Skeletal muscle satellite cell (primary cell): Measurements from ENCODE around the gene CD226.

Source experiments
- H3K27me3 ChIP-seq: 2 replicates; pipeline ENCODE4 v1.7.0; 2013; ENCODE audit warnings: low read length; ENCODE audit not compliant: control insufficient read depth, insufficient read depth
- H3K36me3 ChIP-seq: 2 replicates; pipeline ENCODE4 v1.7.0; 2013; ENCODE audit warnings: mild to moderate bottlenecking, control low read depth, low read length; ENCODE audit not compliant: insufficient read depth
- H3K4me1 ChIP-seq: 2 replicates; pipeline ENCODE4 v1.7.0; 2013; ENCODE audit warnings: low read length; ENCODE audit not compliant: control insufficient read depth, insufficient read depth
- H3K4me2 ChIP-seq: 2 replicates; pipeline ENCODE4 v1.7.0; 2013; ENCODE audit warnings: mild to moderate bottlenecking, low read length
- H3K4me3 ChIP-seq: 2 replicates; pipeline ENCODE4 v1.7.0; 2013; ENCODE audit warnings: low read length
- H3K9ac ChIP-seq: 2 replicates; pipeline ENCODE4 v1.7.0; 2013; ENCODE audit warnings: mild to moderate bottlenecking, low read depth, low read length, moderate library complexity
- H3K9me3 ChIP-seq: replicated peaks from 2 replicates; pipeline ENCODE4 v1.7.0; 2013; ENCODE audit warnings: mild to moderate bottlenecking, control low read depth, low read length

The CD226 gene

DNA sequence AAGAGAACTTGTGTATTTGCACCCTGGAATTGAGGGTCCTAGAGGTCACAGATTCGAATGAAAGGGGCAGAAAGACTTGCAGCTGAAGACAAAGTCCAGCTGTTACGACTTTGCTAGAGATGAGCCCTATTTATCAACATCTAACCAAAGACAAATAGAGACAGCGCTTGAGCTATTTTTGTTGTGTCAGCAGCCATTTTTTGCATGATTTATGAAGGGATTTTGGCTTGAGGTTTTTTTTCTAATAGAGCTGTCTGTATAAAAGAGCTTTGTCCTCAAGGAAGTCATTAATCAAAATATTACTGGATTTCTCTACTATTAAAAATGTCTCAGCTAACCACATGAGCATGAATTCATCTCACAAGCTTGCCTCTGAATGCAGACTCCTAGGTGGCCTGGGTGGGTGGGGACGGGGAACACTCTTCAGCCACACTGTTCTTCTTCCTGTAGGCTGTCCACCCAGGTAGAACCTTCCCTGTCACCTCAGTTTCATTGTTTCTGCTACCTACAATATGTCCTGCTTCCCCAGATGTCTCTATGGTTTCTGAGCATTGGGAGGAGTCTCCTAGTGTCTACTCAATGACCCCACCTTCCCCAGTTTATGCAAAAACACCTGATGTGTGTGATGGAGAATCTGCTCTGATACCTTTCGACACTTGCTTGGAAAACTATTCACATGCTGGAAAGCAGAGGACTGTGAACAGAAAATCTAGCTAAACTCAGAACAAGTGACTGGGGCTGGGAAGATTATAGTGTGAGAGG, 7.2 kb upstream of the CD226 start:
- Histone ChIP-seq H3K9me3 (no peaks in the 10 kb centered on the region), H3K4me1 (peaks cover 5% of the 10 kb centered on the region), H3K9ac (no peak overlapping the region), H3K27me3 (no peaks in the 10 kb centered on the region), H3K4me2 (no peak overlapping the region), H3K4me3 (no peak overlapping the region), H3K36me3 (no peaks in the 10 kb centered on the region)

DNA sequence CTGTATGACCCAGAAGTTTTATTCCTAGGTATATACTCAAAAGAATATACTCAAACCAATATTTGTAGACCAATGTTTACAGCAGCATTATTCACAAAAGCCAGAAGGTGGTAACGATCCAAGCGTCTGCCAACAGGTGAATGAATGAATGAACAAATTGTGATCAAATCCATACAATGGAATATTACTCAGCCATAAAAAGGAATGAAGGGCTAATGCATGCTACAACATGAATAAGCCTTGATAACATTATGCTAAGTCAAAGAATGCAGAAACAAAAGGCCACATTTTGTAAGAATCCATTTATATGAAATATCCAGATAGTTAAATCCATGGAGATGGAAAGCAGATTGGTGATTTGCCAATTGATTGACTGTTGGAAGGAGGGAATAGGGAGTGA, 5.5 kb upstream of the CD226 start:
- Histone ChIP-seq H3K9ac (no peak overlapping the region), H3K4me3 (no peak overlapping the region), H3K27me3 (no peaks in the 10 kb centered on the region), H3K4me2 (no peak overlapping the region), H3K36me3 (no peaks in the 10 kb centered on the region), H3K4me1 (peaks cover 8% of the 10 kb centered on the region), H3K9me3 (no peaks in the 10 kb centered on the region)

DNA sequence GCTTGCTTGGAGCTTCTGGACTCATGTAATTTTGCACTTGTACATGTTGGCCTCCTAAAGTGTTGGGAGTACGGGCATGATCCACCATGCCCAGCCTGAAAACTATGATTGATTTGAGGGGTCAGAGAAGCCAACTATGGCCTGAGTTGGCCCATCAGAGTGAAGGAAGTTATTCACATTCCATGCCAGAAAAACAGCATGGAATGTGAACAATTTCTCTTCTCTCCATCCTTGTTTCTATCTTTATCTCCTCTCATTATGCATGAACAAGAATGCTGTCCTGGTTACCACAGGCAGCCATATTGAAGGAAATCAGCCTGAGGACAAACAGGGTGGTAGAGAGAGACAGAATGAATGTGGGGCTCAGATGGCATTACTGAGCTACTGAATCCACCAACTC, 3.5 kb upstream of the CD226 start:
- H3K4me2 ChIP-seq, result no peak overlapping the region
- no peaks in the 10 kb centered on the region for H3K36me3 ChIP-seq
- H3K9ac ChIP-seq, result no peak overlapping the region
- peaks cover 8% of the 10 kb centered on the region for H3K4me1 ChIP-seq
- H3K4me3 ChIP-seq, result no peak overlapping the region
- no peaks in the 10 kb centered on the region for H3K27me3 ChIP-seq
- H3K9me3 ChIP-seq, result no peaks in the 10 kb centered on the region

DNA sequence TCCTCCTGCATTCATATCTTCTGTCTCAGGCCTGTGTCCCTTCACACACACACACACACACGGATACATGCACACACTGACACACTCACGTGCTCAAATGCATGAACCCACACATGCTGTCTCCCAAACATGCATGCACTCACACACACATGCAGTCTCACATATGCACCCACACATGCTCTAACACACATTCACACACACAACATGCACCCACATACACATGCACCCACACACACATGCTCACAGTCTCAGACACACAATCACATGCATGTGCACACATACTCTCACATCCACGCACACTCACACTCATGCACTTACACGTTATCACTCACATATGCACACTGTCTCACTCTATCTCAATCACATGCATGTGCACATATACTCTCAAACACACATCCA, 1.9 kb upstream of the CD226 start:
- Histone ChIP-seq H3K36me3 (no peaks in the 10 kb centered on the region), H3K4me2 (peak overlapping the region; percentile 64), H3K9ac (no peak overlapping the region), H3K4me3 (no peak overlapping the region), H3K4me1 (peaks cover 8% of the 10 kb centered on the region), H3K27me3 (no peaks in the 10 kb centered on the region), H3K9me3 (no peaks in the 10 kb centered on the region)

DNA sequence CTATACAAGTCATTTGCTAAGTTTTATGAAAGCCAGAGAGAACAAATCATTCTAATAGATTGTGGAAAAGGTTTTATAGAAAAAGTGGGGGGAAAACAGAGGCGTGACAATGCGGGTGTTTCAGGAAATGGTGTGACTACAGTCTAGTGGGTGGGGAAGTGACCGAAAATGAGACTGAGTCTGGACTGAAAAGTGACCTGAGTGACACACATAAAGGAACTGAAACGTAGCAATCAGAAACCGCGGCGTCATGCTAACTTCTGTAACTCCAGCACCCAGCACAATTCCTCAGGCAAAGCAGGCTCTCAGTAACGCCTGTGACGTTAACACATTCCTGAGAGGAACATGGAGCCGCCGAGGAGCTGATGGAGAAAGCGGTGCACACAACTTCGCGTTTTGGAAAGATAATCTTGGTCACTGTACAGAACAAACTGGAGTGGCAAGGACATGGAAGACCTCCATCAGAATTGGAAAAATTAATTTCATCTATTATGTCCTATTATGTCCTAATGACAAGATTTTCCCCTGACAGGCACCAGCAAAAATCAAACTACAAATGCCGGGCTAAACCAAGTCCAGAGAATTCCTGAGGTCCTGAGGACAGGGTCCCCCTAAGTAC, 1.4 kb upstream of the CD226 start:
- Histone ChIP-seq H3K9me3 (no peaks in the 10 kb centered on the region), H3K9ac (no peak overlapping the region), H3K36me3 (no peaks in the 10 kb centered on the region), H3K27me3 (no peaks in the 10 kb centered on the region), H3K4me2 (peak overlapping the region; percentile 64), H3K4me1 (peaks cover 8% of the 10 kb centered on the region), H3K4me3 (peak overlapping the region; percentile 17)

DNA sequence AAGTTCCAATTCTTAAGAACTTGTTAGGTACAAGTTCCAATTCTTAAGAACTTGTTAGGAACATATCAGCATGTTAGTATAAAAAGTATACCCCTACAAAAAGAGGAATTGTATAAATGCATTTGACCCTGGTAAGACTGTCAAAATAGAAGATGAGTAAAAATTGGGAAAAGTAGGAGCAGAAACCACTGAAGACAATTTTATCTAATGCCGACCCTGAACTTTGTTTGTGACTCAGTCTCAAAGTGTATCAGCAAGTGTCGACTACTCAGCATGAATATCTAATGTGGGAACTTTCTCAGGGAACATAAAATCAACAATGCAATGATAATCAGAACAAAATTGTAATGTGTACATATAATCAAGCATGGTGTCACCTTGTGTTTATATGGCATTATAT, 583 bp upstream of the CD226 start:
- Histone ChIP-seq H3K4me2 (no peak overlapping the region), H3K9me3 (no peaks in the 10 kb centered on the region), H3K9ac (no peak overlapping the region), H3K4me3 (no peak overlapping the region), H3K27me3 (no peaks in the 10 kb centered on the region), H3K4me1 (peaks cover 8% of the 10 kb centered on the region), H3K36me3 (no peaks in the 10 kb centered on the region)

DNA sequence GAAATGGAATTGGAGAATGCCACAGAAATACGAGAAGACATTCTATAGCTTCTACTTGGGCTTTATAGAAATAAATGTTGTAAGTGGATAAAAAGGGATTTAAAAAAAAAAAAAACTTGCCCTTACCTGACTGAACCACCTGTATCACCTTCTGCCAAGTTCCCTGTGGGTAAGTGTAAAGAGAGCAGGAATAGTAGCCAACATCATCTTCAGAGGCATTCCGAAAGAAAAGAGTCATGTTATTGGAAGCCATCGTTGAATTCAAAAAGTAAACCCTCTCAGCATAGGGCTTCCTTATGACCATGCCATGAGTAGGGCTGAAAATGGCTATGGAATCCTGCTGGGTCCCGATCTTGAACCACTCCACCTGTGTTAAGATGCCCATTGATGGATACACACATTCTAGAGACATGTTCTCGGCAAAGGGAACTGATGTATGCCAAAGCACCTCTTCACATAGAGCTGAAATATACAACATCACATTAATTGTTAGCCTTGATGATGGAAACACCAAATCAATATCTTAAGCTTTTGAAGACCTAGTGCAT, 991 bp downstream of the CD226 start:
- no peak overlapping the region for H3K4me3 ChIP-seq
- no peaks in the 10 kb centered on the region for H3K36me3 ChIP-seq
- peaks cover 8% of the 10 kb centered on the region for H3K4me1 ChIP-seq
- no peaks in the 10 kb centered on the region for H3K27me3 ChIP-seq
- H3K9me3 ChIP-seq, result no peaks in the 10 kb centered on the region
- no peak overlapping the region for H3K9ac ChIP-seq
- H3K4me2 ChIP-seq, result no peak overlapping the region

DNA sequence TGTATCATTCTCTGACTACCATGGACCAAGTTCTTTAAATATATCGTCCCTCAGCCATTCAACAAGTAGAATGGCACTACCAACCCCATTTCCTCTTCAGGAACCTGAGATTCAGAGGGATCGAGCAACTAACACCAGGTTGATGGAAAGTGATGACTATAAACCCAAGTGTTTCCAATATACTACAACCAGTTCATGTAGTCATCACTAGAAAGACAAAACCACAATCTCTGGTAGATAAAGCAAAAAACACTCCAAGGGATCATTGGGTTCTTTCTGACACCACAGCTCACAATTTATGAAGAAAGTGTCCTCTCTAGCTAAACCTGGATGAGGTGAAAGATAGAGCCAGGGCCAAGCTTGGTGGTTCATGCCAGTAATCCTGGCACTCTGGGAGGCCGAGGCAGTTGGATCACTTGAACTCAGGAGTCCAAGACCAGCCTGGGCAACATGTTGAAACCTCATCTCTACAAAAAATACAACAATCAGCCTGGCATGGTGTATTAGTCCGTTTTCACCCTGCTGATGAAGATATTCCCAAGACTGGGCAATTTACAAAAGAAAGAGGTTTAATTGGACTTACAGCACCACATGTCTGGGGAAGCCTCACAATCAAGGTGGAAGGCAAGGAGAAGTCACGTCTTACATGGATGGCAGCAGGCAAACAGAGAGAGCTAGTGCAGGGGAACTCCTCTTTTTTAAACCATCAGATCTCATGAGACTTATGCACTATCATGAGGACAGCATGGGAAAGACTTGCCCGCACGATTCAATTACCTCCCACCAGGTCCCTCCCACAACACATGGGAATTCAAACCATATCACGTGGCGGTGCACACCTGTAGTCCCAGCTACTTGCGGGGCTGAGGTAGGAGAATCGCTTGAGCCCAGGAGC, 2.2 kb downstream of the CD226 start:
- H3K36me3 ChIP-seq, result no peaks in the 10 kb centered on the region
- no peak overlapping the region for H3K4me3 ChIP-seq
- no peak overlapping the region for H3K4me2 ChIP-seq
- no peak overlapping the region for H3K9ac ChIP-seq
- peaks cover 2% of the 10 kb centered on the region for H3K4me1 ChIP-seq
- H3K27me3 ChIP-seq, result no peaks in the 10 kb centered on the region
- no peaks in the 10 kb centered on the region for H3K9me3 ChIP-seq

DNA sequence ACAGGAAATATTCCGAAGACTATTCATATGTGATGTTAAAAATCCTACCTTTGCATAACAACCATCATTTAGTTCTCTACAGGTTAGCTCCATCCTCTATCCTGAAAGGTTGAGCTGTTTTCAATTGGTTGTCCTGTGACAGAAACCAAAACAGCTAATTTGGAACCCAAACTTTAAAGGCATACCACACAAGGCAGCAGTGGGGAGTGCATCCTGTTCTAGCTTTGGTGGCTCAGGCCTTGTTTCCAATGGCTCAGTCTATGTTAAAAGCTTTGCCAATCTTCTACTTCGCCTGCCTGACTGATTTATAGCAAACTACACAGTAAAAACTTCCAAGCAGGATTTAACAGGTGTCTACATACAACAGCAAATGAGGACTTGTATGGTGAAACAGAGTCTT, 3.2 kb downstream of the CD226 start:
- H3K4me1 ChIP-seq, result peaks cover 2% of the 10 kb centered on the region
- H3K4me3 ChIP-seq, result no peak overlapping the region
- H3K9me3 ChIP-seq, result no peaks in the 10 kb centered on the region

DNA sequence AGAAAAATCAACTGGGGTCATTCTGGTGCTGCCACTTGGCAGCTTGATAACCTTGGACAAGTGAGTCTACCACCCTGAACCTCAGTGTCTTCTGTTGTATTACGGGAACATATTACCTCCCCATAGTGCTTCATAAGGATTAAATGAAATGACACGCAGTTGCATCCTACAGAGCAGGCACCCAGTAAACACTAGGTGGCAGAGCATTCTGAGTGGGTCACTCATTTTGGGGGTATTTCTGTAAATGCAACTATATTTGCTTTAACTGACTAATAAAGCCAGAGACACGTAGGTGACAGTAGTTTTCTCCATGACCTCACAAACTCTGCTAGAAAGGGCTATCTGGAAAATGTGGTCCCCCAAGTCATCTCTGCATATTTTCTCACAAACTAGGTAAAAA, 4.7 kb downstream of the CD226 start:
- Histone ChIP-seq H3K9ac (no peak overlapping the region), H3K36me3 (no peaks in the 10 kb centered on the region), H3K27me3 (no peaks in the 10 kb centered on the region), H3K4me1 (no peaks in the 10 kb centered on the region), H3K4me2 (no peak overlapping the region), H3K4me3 (no peak overlapping the region), H3K9me3 (no peaks in the 10 kb centered on the region)

More for the DNA sequence above, 3.2 kb downstream of the CD226 start:
- H3K4me2 ChIP-seq, result no peak overlapping the region
- H3K9ac ChIP-seq, result no peak overlapping the region
- H3K36me3 ChIP-seq, result no peaks in the 10 kb centered on the region
- H3K27me3 ChIP-seq, result no peaks in the 10 kb centered on the region

DNA sequence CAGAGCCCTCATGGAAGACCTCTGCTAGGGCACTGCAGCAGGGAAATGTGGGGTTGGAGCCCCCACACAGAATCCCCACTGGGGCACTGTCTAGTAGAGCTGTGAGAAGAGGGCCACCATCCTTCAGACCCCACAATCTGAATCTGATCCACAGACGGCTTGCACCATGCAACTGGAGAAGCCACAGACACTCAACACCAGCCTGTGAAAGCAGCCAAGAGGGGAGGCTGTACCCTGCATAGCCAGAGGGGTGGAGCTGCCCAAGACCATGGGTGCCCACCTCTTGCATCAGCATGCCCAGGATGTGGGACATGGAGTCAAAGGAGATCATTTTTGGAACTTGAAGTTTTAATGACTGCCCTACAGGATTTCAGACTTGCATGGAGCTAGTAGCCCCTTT, 6.5 kb downstream of the CD226 start:
- Histone ChIP-seq H3K4me1 (no peaks in the 10 kb centered on the region), H3K9ac (no peak overlapping the region)

More for the DNA sequence above, 6.5 kb downstream of the CD226 start:
- H3K27me3 ChIP-seq, result no peaks in the 10 kb centered on the region
- H3K4me2 ChIP-seq, result no peak overlapping the region
- no peak overlapping the region for H3K4me3 ChIP-seq
- H3K9me3 ChIP-seq, result no peaks in the 10 kb centered on the region
- no peaks in the 10 kb centered on the region for H3K36me3 ChIP-seq
